GM19240 (cell line): Measurements from ENCODE around the gene INSYN2B.
"Not testable (repeated sequence)": the region's sequence is repeated elsewhere in the genome, so short reads cannot be mapped to it uniquely, and the experiment has no call there.

ENCODE experiments used
- DNase-seq: peaks from one replicate; pipeline ENCODE4 v3.0.0; 2011; ENCODE audit warnings: low spot score; ENCODE audit not compliant: insufficient read length

INSYN2B gene

DNA sequence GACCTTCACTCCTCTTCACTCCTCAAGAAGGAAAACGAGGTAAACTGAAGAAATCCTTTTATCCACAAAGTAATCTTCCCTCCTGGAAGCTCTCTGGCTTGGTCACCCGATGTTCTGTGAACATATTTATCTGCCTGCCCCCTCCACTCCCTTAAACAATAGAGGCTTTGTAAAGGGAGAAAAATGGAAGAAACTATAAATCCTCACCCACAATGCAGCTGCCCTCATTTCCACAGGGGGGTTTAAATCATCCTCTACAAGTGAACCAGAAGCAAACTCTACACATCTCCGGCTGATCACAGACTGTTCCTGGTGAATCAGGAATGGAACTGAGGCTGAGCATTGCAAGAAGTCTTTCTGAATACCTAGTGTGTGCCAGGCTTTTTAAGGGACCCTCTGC, 7.2 kb downstream of the INSYN2B start:
- no peak for DNase-seq

DNA sequence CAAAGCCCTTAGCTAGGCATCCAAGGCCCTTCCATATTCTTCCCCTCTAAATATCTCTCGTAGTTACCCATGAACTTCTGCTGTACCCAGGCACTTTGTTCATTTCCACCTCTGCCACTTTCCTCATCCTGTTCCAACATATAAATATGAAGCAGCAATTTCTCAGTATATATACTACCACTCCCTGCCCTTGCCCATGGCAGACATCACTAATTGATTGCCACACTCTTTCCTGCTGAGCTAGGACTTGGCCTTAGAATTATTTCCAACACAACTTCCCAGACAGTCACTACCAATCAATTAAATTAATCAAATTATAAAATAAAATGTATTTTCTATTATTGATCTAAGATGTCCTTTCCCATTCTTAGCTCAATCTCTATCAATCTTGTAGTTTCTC, 8.5 kb downstream of the INSYN2B start:
- DNase-seq = no peak

DNA sequence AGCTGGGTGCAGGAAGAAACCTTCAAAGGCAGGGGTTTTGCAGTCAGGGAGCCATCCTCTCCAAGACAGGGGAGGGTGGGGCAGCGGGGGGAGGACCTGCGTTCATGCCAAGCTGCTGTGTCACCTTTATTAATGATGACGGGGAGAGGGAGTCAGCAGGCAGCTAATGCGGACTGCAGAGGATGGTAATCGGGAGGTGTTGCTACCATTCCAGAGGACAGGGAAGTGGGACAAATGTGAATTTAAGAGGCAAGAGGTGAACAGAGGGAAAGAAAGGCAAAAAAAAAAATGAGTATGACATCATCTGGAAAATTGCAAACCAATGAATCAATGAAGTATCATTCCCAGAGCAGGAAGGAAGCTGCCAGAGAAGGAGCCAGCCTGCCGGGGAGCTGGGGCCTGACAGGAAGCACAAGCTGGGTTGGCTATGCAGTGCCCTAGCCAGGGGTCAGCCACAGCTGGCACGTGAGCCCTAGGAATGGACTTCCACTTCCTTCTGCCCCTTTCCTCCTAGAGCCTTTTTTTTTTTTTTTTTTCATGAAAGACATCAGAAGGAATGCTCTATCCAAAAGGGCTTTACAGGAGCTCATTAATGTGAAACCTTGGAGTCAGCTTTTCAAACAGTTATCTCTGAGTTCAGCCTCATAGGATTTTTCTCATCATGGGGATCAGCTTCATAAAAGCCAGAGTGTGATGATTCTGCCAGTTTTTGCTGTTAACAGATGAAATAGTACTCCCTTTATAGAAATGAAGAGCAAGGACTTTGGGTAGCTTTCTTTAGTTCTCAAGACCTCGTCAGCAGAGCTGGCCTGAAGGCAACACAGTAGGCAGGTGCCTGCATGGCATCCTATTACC, 9.2 kb downstream of the INSYN2B start:
- DNase-seq = no peak

DNA sequence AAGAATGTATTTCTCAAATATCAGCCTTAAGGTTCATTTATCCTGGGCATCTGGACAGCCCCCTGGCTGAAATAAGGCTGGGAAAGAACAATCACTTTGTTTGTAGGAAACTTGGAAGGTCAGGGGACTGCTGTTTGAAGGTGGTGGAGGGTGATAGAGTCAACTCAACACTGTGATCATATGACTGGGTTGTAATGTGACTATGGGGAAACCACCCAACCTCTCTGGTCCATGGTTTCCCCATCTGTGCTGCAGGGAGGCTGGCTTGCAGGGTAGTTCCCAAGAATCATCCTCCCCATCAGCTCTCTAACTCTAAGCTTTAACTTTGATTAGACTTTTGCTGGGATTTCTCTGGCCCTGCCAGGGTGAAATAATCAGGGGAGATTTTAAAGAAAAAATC, 10.0 kb downstream of the INSYN2B start:
- DNase-seq = no peak

DNA sequence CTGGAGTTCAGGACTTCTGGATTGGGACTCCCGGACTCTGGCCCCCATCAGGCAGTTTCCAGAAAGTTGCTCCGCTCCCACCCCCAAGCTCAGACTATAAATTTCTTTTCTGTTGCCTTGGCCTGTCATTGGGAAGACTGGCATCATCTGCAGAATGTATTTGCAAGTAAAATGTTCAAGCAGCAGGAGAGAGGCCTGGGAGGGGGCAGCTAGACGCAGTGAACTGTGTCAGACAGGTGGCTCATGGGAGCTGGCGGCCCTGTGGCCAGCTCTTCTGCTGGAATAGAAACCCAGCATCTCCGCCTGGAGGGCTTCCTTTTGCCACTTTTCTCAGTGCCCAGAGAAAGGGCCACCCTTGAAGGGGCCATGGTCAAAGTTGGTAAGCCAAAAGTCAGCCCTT, 16.0 kb downstream of the INSYN2B start:
- no peak for DNase-seq

DNA sequence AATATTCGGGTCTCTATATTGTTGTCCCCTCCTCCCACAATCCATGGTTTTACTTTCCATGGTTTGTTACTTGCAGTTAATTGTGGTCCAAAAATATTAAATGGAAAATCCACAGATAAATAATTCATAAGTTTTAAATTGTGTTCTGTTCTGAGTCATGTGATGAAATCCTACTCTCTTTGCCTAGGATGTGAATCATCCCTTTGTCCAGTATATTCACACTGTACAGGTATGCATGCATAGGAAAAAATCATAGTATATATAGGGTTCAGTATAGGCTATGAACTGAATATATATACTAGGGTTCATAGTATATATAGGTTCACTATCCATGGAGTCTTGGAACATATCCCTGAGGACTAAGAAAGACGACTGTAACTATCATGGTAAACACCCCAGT, 19.6 kb downstream of the INSYN2B start:
- no peak for DNase-seq

DNA sequence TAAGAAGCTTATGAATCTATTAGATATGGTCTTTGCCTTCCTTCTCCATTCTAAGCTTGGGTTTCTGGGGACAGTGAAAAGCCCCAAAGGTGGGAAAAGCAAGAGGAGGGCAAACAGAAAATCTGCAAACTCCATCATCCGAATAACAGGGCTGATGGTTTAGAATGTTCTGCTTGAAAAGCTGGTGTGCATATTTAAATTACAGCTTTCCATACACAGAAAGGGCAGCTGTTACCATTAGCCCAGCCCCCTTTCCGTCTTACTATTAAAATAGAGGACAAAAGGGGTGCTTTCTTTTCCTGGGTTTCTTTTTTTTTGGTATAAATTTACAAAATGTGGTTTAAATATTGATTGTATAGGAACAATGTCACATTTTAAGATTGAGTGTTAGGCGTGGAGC, 22.0 kb downstream of the INSYN2B start:
- DNase-seq = no peak

DNA sequence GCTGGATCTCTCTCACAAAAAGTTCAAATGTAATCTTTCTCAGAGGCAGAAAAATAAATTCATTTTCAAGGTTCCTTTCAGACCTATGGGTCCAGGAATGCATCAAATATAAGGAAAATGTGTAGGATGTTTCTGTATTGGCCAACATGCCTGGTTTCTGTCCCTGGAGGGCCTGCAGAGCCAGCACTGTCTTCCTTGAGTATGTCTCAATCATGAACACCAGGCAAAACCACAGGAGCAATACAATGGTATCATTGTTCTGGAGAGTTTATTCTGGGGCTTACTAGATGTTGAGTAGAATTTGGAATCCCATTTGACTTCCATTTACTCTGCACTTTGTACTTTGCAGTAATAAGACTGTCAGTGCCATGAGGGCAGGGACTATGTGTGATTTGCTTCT, 23.5 kb downstream of the INSYN2B start:
- DNase-seq = no peak

DNA sequence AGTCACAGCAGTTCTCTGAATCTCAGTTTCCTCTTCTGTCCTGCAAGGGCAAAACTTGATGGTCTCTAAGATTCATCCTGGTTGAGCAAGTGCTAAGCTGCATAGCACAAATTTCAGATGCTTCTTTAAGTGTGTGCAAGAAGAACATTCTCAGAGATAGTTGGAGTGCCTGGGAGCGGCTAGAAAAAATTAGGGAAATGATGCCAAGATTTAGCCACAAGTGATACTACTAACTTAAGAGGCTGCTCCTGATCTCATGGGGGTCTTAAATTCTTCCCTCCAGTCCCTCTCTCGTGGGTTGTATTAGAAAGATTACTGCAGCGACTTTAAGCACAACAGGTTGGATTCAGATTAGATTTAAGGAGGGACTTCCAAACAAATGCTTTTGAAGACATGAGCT, 24.2 kb downstream of the INSYN2B start:
- no peak for DNase-seq

DNA sequence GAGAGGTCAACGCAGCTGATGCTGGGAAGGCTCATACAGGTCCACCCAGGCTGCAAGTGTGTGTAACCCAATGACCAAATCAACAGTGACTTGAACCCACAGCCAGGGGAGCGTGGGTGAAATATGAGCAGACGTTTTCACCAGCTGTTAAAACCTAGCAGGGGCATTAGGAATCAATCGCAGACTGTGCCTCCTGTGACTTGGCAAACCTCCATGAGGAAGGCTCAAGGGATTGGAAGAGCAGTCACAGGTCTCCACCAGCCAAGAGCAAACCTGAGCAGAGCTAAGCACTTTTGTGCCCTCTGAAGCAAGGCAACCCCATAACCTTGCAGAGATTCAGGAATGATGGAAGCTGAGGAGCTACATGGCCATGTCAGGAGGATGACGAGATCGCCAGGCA, 25.5 kb downstream of the INSYN2B start:
- DNase-seq = no peak

DNA sequence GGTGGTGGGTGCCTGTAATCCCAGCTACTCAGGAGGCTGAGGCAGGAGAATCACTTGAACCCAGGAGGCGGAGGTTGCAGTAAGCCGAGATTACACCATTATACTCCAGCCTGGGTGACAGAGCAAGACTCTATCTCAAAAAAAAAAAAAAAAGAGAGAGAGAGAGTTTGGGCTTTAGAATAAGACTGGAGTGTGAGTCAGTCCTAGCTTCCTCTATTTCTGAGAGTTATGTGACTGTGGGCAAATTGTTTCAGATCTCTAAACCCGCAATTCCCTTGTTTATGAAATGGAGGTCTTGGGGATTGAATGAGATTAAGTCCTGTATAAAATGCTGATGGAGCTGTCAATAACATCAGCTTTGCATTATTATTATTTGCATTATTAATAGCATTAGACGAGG, 27.1 kb downstream of the INSYN2B start:
- DNase-seq = not testable (repeated sequence)

DNA sequence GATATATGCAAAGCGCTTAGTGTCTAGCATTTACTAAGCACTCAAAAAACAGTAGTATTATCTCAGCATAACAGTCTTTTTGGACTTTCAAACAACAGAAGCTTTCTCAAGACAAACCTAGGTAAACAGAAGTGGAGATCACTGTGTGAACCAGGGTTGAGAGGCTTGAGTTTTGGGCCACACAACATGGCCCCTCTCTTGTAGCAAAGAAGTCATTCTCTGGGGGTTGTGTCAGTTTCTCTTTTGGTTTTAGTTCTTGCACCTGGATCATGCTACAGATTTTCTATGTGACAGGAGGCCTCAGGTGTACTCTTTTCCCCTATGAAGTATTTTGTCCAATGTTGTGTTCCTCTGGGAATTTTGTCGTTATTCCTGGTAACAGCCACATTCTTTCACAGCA, 30.0 kb downstream of the INSYN2B start:
- DNase-seq = peak; percentile 19

DNA sequence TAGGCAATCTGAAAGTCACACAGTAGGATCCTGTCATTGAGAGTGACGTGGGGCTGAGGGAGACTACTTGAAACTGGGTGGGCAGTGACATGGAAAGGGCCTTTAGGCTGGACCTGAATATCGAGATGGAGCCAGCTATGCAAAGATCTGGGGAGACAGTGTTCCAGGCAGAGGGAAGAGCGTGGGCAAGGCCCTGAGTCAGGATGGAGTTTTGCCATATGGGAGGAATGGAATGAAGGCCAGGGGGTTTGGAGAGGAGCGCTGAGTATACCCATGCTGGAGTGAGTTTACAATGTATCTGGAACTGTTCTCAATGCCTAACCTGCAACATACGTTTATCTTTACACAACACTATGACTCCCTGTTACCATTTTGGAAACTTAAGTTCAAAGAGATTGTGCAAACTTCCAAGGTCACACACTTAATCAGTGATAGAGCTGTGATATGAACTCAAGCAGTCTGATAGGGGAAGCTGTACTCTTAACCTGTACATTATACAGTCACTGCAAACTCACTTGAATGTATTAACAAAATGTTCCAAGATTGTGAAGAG, 33.5 kb downstream of the INSYN2B start:
- no peak for DNase-seq

DNA sequence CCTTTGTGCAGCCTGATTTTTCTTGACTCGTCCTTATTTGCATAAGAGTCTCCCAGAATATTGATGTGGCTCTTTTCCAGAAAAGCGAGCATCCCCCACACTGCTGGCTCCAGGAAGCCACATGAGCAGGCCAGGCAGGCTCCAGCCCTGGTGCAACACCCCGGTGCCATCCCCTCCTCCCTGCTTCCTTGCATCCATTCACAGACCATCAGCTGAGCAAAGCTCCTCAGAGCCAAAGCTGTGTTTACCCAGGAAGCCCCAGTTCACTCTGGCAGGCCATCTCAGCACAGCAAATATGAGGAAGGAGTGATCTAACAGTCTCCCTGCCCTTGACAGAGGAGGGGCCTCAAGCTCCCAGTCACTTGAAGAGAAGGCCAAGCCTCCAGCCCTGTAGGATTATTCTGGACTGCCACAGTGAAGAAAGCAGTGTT, 34.4 kb downstream of the INSYN2B start:
- no peak for DNase-seq

DNA sequence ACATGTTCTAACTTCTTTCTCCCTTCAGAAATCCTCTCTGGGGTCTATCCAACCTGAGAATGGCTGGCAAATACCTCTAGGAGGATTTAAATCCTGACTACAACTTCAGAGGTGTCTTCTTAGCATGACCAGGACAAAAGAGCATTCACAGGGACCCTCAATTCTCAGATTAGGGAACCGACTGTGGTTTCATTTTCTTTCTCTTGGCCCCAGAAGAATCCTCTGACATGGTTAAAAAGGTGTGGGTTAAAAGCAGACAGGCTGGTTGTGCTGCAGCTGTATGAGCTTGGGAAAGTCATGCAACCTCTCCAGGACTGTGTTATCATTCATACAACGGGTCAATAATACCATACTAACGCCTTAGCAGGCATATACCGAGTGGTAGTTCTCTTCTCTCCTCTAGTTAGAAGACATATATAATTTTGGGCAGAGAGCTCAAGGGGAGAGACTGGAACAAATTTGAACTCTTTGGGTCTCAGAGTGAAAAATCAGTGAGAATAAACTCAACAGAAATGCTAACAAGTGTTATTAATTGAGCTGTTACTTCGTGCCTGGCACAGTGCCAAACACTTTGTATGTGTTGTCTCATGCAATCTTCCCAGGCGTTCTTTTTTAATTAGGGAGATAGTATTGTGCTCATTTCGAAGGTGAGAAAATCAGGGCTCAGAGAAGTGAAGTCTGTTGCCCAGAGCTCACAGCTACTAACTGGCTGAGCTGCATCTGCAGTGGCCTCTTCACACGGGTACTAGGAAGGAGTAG, 35.2 kb downstream of the INSYN2B start:
- DNase-seq = no peak

DNA sequence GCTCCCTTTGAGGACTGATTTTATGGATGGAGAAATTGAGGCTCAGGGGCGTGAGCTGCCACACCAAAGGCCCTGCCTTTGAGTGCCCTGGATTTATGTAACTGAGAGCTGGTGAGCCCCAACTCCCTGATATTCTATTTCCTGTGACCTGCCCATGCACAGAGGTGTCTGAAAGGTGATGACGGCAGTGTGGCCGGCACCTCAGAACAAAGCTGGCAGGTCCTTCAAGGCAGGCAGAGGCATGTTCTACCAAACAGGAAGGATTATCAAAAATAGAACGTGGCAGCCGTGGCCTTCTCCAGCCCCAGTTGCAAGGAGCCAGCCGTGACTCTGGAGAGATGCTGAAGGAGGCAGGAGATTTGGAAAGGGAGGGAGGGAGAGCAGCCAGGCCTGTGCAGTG, 36.2 kb downstream of the INSYN2B start:
- no peak for DNase-seq

DNA sequence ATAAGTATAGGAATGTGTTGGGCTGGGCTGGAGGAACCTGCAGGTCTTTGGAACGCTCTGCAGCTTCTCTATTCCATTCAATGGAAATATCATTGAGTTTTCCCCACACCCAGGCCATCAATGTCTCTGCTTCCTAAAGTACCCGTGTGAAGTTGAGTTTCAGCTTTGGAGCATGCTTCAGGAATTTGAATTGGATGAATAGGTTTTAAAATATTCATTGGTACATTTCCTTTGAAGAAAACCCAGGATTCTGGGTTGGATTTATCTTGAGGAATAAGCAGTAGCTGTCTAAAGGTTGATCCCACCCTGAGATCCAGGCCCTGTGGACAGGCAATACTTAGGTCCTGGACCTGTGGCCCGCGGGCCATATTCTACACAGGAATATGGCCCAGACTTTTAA, 37.3 kb downstream of the INSYN2B start:
- no peak for DNase-seq

DNA sequence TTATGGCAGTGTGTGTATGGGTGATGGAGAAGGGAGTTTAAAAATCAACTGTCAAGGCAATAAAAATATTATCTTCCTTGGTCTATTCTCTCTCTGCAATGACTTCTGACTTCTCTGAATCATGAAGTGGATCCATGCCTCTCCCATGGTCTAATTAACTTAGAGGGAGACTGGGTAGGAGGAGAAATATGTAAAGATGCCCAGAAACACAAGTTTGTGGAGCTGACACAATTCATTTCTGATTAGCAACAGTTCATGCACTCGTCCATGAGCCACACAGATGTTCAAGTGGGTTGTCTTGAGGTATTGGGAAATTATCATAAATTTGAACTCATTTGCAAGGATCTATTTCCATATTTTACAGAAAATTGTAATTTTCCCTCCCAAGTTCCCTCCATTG, 38.1 kb downstream of the INSYN2B start:
- no peak for DNase-seq

DNA sequence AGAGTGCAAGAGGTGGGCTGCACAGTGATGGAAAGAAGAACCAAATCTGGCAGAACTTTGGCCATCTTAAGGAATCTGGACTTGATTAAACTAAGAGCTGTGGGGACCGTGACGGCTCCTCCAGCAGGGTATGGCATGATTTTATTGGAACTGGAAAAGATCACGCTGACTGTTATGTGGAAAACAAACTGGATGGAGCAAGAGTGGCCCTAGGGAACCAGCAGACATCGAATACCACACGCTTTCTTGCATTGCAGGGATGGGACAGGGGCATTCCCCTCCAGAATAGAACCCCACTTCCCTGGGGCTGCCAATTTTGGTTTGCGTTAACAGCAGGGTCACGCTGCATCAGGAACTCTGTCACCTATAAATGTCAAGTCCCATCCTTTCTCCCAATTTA, 38.8 kb downstream of the INSYN2B start:
- no peak for DNase-seq

DNA sequence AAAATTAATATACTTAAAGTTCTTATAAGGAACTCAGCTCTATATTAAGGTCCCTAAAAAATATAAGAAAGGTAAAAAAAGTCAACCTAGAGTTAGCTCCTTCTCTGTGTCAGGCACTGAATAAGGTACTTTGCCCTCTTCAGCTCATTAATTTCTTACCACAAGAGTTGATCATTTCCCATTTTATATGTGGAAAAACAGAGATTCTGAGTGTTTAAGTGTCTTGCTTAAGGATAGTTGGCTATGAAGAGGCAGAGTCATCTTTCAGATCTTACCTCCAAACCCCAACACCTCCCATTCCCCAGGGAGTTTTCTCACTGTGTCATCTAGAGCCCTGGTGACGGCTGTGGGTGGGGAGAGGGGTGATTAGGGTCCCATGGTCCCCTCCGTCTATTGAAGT, 40.6 kb downstream of the INSYN2B start:
- no peak for DNase-seq

DNA sequence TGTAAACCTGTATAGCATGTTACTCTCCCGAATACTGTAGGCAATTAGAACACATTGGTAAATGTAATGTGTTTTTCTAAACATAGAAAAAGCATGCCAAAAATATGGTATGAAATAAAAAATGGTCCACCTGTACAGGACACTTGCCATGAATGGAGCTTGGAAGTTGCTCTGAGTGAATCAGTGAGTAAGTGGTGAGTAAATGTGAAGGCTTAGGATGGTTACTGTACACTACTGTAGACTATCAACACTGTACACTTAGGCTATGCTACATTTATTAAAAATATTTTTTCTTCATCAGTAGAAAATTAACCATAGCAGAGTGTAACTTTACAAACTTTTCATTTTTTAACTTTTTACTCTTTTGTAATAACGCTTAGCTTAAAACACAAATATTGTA, 41.9 kb downstream of the INSYN2B start:
- no peak for DNase-seq

DNA sequence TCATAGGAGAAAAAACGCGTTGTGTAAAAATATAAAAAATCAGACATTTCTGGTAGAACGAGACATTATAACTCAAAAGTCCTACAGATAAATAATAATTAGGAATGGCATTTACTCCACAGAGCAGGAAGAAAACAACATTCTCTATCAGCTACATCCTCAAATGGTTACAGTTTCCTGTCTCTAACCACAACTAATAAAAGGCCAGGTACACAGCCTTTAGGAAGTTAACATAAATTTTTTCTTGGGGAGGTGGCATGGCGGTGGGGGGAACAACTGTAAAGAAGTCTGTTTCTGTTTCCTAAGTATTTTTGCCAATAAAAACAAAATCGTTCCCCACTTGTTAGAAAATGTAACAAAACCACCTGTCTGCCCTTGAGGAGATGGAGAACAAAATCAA, 44.5 kb downstream of the INSYN2B start:
- no peak for DNase-seq

DNA sequence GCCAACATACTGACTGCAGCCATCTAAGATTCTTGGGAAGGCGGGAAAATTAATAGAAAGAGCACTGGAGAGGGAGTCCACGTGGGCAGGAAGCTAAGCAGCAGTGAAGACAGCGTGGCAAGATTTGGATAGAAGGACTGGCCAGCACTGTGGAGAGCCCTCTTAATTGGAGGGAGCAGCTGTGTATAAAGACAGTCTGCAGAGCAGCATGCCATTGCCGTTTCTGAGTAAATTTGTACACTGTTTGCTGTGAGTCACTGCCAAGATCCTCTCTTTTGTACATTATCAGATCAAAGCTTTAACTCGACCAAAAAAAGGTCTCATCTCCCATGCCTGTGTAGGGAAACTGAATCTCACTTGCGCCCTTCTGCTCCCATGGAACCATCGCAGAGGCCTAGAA, 45.3 kb downstream of the INSYN2B start:
- DNase-seq = no peak
